ENCODE results near the gene AKT3. TPM values are rescaled to one million over a fixed set of nuclear protein-coding genes. Genes with fewer than 3 reads are reported as not detected.

AKT3 gene
- total and polyA plus RNA-seq, 2 of the 8 experiments (the other 6 are each of a cell fraction or from before 2014, with no cell fraction given): 6.0 to 36.4 TPM

GRCh38 chr1:243765676-243766075 lies 84.4 kb downstream of the AKT3 start:
- Histone ChIP-seq H3K23me2 (ENCODE audit: low read depth, low read length) (no peaks in the 10 kb centered on the region), H2BK5ac (ENCODE audit: low read depth, low read length) (no peak overlapping the region), H3K18ac (ENCODE audit: extremely low read depth, low read length) (no peak overlapping the region), H3K4ac (replicated peaks; ENCODE audit: insufficient read length, low read depth, low read length) (no peak overlapping the region), H3K4me1 (replicated peaks in 1 of 4; ENCODE audit: control insufficient read depth in 3 of 4, insufficient read depth in 4 of 4, low read length in 3 of 4) (no peaks in the 10 kb centered on the region), H4K5ac (ENCODE audit: insufficient read length, low read depth, low read length) (no peak overlapping the region), H3K9ac (replicated peaks in 1 of 4; ENCODE audit: extremely low read depth in 1 of 4, low read depth in 3 of 4, low read length in 3 of 4) (no peak overlapping the region), H2AFZ (ENCODE audit: low read length) (no peak overlapping the region), H3K9me3 (ENCODE audit: insufficient read depth in 2 of 2, low read depth in 1 of 2, low read length in 1 of 2) (no peaks in the 10 kb centered on the region), H2AK5ac (ENCODE audit: low read depth, low read length) (no peak overlapping the region), H4K91ac (replicated peaks; ENCODE audit: insufficient read length, low read length) (no peak overlapping the region), H2BK15ac (ENCODE audit: low read length) (no peak overlapping the region), H3K4me2 (ENCODE audit: insufficient read depth in 1 of 2, low read depth in 2 of 2, low read length in 2 of 2) (no peak overlapping the region), H4K8ac (ENCODE audit: extremely low read depth, insufficient read depth, low read length) (no peak overlapping the region), H3K23ac (ENCODE audit: insufficient read length) (no peak overlapping the region), H3K4me3 (ENCODE audit: extremely low read depth in 1 of 4, insufficient read depth in 2 of 4, low read depth in 3 of 4, low read length in 4 of 4) (no peak overlapping the region), H3K79me1 (ENCODE audit: low read depth, low read length) (no peaks in the 10 kb centered on the region), H3K79me2 (ENCODE audit: control insufficient read depth in 1 of 2, insufficient read depth in 2 of 2, low read length in 2 of 2) (no peaks in the 10 kb centered on the region), H2BK20ac (ENCODE audit: low read length) (no peak overlapping the region), H3K14ac (ENCODE audit: insufficient read length) (no peak overlapping the region), H2BK120ac (replicated peaks; ENCODE audit: low read depth, low read length) (no peak overlapping the region), H2BK12ac (ENCODE audit: low read depth, low read length) (no peak overlapping the region), H3K36me3 (ENCODE audit: control insufficient read depth in 2 of 4, insufficient read depth in 4 of 4, low read length in 3 of 4) (no peaks in the 10 kb centered on the region), H3K27me3 (replicated peaks in 1 of 4; ENCODE audit: control insufficient read depth in 3 of 4, extremely low read depth in 1 of 4, insufficient read depth in 3 of 4, low read length in 3 of 4) (no peaks in the 10 kb centered on the region), H3K56ac (replicated peaks; ENCODE audit: insufficient read length, low read depth, low read length) (no peak overlapping the region), H4K20me1 (replicated peaks in 1 of 2; ENCODE audit: control insufficient read depth in 1 of 2, insufficient read depth in 2 of 2, low read length in 2 of 2) (peaks cover 0 to 2% of the 10 kb centered on the region in 2 experiments), H3K27ac (ENCODE audit: low read depth, low read length) (no peak overlapping the region)
- 83% methylated on average over 2 of the region's 2 CpGs; no CpG with 5 or more reads in 1 of the 2 experiments for WGBS, 2 experiments (ENCODE audit: extremely low coverage in 1 of 2, insufficient coverage in 1 of 2, insufficient read length in 1 of 2, insufficient replicate concordance in 2 of 2, low coverage in 1 of 2, low lambda C conversion rate in 2 of 2, missing lambda C conversion rate in 1 of 2)
- TF ChIP-seq BCL11A (IDR thresholded peaks at IDR 0.05; ENCODE audit: low read depth in 2 of 2, low read length in 2 of 2) (no peak), SIX5 (IDR thresholded peaks at IDR 0.05; ENCODE audit: low read depth, low read length) (no peak), POLR2AphosphoS5 (IDR thresholded peaks at IDR 0.05; ENCODE audit: low read depth, low read length) (no peak), TCF12 (IDR thresholded peaks at IDR 0.05; ENCODE audit: low read depth, low read length) (no peak), TAF7 (optimal IDR thresholded peaks at IDR 0.05; ENCODE audit: borderline replicate concordance, low read depth, low read length) (no peak)
- CTCF ChIA-PET (ENCODE audit: partially characterized antibody): no interaction called here
- POLR2A ChIA-PET (ENCODE audit: partially characterized antibody): no interaction called here
- DNase-seq (ENCODE audit: low read depth in 1 of 2, low spot score in 2 of 2) (no peak), FAIRE-seq (no peak)

All from H1 (cell line).